Right renal cortex interstitium (tissue), 3 donors: ENCODE data around the gene ITPR2. TPM values are rescaled to one million over a fixed set of nuclear protein-coding genes. Genes with fewer than 3 reads are reported as not detected.

ENCODE experiments used
- DNase-seq, 3 donors: peaks; one replicate each; pipeline ENCODE4 v3.0.0-alpha.2; 2013; ENCODE audit warnings: low read depth in 3 of 3, low spot score in 2 of 3
- polyA plus RNA-seq, 3 donors: library from polyadenylated mRNA; unstranded; fragments of 120-200 nt; gene quantifications; one replicate each; pipeline ENCODE4 v1.2.1, GENCODE V29; 2013; ENCODE audit not compliant: insufficient read length in 3 of 3

ITPR2 gene
- polyA plus RNA-seq, 3 donors, result 13.1 to 16.8 (median 14.6) TPM

DNA sequence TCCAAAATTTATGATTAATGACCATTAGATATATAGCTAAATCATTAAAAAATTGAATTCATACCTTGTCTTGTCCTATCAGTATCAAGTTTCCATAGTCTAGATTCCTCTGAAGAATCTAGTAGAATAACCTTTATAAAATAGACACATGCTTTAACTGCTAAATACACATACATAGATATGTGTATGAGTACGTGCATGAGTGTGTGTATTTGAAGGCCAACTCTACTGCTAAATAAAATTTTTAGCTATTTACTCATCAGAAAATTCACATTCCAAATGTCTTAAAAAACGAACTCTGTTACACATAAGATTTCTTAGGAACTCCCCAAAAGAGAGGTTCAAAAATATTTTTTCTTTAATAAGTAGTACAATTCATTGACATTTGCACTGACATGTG, 404.6 kb downstream of the ITPR2 start:
- DNase-seq, result no peak

DNA sequence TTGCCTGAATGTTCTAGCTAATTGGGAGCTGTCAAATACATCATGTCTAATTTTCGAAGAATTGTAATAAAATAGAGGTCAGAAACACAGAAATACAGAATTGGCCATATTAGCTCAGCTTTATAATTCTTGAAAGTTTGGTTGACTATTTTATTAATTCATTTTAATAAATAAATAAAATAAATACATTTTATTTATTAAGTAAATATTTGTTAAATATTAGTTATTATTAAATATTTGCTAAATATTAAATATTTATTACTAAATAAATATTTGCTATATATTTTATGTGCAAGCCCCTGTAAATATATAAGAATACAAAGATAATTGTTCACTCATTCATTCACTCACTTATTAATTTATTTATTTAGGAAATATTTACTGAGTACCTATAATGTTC, 406.3 kb downstream of the ITPR2 start:
- no peak for DNase-seq

DNA sequence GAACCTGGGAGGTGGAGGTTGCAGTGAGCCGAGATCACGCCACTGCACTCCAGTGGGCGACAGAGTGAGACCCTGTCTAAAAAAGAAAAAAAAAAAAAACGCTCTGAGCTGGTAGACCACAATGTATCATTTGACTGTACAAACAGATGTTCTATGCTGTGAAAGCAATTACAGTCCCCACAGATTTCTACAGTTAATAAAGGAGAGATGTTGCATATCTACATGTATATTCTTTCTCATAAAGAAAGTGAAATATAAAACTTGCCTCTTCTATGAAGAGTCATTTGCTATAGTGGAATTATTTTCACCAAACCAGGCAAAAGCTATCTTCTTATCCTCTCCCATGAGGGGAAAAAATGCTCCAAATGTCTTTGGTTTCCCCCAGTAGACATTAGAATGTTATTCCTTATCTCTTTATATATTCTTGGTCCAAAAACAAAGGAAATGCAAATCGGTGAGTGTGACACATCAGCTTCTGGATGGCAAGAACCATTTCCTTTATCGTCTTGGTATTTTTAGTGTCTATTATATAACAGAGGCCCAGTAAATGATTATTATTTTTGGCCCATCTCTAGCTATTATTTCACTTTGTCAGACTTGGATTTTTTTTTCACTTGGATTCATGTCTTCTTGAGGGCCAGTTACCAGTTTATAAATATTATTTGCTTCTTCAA, 407.3 kb downstream of the ITPR2 start:
- no peak for DNase-seq

DNA sequence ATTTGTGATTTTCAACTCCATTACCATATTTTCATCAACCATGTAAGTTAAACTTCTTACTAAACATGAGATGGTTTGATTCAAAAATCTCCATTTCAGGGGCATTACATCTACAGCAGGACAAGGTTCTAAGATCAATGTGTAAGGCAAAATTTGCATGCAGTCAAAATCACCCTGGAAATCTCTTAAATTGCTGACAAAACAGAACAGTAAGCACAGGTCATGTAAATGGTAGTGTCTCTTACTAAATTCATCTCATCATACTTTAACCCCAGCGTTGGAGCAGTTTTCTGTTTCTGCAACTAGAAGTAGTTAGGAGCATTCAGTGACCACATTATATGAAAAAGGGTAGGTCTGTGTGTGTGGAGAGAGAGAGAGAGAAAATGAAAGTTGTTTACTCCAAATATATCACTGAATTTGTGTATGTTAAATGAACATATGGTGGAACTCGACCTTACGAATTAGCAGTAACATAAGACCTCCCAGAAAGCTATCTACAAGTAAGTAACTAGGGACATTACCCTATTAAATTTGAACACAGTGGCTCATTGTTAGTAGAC, 410.1 kb downstream of the ITPR2 start:
- no peak for DNase-seq

DNA sequence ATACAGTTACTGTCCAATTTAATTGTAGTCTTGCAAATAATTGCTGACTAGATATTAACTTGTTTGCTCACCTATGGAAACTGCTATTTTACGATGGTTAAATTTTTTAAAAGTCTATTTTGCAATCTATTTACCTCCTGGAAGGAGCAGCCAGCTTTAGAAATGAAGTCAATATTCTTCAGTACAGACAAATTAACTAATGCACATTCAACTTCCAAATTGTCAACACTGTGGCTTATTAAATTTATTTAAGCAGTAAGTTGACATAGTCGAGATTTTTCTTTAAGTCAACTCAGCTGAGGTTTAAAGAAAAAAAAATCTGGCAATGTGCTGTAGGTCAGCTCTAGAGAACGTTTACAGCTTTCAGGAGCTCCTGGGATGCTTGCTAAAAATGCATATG, 416.4 kb downstream of the ITPR2 start:
- DNase-seq, result no peak

DNA sequence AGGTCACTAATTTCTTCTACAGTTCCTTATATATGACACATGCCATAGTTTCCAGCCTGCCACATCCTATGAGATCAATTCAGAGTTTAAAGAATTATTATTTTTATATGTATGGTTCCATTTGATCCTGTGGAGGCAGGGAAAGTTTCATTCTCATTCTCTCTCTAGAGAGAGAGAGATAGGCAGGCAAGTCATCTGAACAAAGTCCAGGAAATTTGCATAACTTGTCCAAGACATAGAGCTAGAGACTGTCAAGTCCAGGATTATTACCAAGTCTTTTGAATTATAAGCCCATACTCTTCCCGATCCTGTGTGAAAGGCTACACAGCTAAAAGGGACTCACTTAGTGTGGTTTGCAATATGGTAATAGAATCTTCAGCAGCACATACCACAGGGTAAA, 422.3 kb downstream of the ITPR2 start:
- DNase-seq, result no peak

DNA sequence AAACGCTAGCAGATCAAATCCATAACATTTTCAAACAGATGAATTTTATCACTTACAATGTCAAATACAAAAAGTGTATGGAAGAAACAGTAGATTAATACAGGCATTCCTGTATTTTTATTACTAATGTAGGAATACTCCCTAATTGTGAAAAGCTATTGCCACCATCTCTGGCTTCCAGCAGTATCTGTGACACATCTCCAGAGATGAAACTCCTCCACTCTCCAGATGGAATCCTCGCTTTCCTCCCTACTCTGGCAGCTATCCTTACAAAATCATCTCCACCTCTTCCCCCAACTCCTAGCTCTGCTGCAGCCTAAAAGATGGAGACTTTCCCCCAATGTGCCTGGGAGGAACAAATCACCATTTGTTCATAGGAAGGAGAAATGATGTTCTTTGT, 426.2 kb downstream of the ITPR2 start:
- DNase-seq, result no peak

DNA sequence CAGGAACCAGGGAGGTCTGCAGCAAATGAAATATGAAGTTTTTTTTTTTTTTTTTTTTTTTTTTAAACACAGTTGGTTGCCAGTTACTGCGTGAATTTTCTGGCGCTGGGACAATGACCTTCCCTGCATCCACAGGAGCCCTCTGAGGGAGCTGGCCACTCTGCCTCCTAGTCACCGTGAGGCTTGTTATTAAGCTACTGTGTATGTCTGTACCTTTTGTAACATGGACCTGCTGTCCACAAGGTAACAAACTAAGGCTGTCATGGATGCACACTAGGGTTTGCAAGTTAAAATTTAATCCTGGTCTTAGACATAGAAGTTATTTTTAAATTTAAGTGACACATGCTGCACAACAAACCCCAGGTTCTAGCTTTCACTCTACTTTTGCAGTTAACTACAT, 426.6 kb downstream of the ITPR2 start:
- no peak for DNase-seq

DNA sequence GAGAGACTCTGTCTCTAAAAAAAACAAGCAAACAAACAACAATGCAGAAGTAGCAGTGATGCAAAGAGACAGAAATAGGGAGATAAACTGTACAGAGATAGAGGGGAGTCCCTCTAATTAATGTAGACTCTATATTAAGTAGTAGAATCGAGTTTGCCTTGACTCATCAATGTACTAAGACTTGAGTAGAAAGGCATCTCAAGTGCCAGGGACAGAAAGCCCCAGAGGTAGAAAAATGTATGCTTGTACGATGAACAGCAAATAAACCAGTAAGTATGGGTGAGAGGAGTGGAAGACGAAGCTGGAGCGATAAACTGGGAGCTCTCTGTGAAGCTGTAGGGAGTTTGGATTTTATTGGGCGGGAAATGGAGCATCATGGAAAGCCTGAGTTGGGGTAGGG, 429.4 kb downstream of the ITPR2 start:
- DNase-seq, result no peak

DNA sequence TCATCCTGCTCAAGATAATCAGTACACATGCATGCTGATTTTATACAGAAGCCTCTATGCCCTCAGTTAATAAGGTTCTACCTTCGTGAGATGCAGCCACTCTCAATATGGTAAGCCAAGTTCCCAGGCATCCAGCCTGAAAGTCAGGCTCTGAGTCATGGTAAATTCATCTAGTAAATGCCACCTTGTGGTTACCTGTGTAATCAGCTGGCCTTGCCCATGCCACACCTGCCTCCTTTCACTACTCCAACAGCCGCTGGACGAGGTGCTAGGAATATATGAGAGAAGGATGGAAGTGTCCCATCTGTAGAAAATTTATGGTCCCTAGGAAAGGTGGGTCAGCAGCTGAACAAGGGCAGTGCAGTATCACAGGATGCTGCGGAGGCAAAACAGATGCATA, 430.3 kb downstream of the ITPR2 start:
- no peak for DNase-seq

DNA sequence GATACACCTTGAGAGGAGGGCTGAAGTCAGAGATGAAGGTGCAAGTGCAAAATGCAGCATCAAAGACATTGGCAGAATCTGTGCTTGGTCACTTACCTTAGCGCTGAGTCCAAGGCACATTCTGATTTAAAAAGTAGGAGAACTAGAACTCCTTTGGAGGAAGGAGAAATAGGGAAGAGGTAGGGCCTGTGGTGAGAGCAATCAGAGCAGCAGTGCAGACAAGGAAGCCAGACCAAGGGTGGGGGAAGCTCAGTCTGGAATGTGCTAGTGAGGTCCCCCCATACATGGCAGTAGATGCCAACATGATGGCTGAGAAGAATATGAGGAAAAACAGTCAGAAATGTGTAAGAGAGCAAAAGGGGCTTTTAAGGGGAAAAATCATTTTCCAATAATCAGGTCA, 431.1 kb downstream of the ITPR2 start:
- no peak for DNase-seq

DNA sequence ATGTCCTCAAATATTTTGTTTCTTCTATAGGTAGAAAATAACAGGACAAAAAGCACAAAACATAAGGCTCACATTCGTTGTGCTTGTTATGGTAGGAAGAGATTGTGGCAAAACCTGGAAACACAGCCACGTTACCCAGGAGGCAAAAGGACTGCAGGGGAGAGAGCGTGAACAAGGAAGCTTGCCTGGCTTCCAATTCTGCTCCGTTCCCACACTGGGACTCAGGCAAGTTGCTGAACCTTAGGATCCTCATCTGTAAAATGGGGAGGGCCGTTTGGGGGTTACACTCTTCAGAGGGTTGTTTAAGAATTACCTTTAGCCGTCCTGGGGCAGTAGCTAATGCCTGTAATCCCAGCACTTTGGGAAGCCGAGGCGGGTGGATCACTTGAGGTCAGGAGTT, 432.4 kb downstream of the ITPR2 start:
- no peak for DNase-seq

DNA sequence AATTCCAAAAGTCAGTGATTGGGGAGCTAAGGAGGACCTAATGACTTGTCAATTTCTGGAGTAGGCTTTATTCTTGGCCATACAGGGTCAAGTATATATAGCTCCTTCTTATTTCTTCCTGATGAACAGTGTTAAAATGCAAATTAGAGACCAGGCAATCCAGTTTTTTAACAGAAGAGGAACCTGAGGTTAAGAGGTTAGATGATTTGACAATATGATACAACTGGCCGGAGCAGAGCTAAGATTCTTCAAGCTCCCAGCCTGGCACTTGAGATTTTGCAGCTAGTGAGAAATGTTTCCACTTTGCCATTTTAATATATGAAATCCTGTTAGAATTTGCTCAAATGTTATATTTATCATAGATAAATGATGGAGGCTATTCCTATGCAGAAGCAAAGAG, 433.6 kb downstream of the ITPR2 start:
- no peak for DNase-seq

DNA sequence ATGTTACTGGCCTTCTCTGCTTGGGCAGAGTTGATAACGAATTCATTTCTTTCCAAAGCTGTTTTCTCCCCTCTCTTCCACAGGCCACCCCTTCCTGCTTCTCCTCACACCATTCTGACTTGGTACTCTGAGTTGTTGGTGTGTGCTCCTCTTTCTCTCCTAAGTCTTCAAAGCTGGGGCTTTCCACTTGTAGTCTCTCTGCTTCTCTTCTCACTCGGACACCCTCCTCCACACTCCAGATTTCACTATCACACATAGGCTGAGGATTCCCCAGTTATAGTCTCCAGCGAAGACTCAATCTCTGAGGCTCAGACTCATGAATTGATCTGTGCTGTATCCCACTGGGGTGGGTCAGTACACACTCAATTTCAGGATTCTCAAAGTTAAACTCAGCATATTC, 436.6 kb downstream of the ITPR2 start:
- no peak for DNase-seq

DNA sequence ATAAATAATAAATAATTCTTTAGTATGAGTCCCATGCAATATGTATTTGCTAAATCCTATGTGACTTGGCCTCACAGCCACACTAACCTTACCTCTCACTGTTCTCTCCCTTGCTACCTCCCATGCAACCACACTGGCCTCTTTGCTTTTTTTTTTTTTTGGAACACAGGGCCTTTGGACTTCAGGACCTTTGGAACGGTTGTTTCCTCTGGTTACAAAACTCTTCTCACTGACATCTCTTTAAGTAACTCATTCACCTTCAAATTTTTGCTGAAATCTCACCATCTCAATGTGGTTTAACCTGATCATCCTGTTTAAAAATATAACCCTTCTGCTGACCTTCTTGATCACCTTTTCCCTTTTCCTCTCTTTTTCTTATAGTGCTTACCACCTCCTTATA, 443.7 kb downstream of the ITPR2 start:
- DNase-seq, result no peak

DNA sequence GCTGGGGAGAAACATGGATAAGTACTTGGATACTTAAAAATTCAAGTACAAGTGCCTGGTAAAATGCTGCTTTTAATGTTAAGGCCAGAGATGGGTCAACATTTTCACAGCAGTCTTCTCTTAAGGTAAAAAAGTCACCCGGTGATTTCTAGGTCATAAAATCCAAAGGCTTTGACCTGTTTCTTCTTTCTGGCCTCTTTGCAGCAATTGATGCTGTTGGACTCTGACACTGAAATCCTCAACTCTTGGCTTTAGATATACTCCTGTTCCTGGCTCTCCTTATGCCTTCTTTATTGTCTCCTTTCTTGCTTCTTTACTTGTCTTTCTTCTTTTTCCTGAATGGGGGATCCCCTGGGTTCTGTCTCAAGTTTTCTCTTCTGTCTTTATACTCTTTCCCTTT, 448.5 kb downstream of the ITPR2 start:
- no peak for DNase-seq

DNA sequence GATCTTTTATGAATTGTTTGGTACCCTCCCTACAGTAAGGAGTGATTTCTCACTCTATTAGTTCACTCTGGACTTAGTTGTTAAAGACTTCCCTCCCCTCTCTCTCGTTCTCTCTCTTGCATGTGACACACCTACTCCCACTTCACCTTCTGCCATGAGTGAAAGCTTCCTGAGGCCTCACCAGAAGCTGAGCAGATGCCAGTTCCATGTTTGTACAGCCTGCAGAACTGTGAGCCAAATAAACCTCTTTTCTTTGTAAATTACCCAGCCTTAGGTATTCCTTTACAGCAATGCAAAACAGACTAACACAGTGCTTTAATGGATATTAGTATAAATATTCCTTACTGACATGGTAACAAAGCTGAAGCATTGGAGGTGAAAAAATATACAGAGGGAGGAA, 450.0 kb downstream of the ITPR2 start:
- DNase-seq, result no peak

DNA sequence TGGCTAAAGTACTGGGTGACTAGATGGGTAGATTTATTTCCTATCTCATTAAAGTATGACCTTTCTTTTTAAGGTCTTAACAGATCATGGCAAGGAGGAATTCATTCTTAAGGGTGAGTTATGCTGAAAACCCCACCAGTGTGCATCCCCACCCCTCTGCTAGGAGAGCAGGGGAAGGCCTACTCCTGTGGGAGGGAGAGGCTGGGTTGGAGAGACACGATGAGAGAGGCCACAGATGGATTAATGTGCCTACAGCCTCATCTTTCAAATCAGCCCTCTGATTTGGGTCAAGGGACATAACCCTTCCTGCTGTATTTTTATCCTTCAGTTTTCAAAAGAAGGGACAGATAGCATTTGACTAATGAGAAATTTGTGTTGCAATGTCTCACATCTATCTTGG, 452.1 kb downstream of the ITPR2 start:
- DNase-seq, result no peak

DNA sequence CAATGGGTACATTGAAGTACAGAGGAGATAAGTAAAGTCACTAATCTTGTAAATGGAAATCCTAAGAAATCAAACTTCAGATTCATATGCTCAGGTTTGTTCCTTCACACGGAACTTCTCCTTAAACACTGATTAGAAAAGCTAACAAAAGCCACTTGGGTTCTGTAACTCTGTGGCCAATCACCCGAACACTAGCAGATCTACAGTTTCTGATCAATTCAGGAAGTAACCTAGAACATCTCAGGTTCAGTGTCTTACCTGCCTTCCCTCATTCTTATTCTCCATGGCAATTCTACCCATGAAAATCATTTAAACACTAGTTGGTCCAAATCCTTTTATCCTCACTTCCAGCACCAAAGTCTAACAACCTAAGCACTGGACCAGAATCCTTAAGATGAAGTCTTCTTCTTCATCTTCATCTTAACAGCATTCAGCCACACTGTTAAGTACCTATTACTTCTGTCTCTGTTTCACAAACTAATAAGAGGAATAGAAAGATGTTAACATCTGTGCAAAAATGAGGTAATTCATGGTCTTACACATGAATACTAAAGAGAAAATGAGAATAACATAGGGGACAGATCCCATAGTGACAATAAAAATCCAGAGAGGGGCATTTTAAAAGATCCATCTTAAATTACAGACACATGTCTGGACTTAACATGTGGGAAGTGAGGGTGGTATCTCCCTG, 453.1 kb downstream of the ITPR2 start:
- no peak for DNase-seq

DNA sequence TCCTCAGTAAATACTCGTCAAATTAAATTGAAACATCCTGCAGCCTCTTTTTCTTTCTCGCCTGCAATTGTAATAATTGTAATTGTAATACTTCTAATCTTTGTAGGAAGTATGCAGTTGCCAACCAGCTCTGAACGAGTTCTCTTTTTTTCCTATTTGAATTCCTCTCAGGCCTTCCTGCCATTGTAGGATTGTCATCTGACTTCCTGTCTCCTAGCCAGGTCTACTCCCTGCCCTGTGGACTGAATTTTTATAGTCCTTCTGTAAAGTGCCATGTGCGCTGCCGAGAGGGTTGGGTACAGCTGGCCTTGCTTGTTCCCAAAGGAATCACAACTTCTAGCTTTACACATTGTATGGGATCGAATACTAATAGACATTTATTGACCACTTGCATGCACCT, 454.3 kb downstream of the ITPR2 start:
- no peak for DNase-seq

DNA sequence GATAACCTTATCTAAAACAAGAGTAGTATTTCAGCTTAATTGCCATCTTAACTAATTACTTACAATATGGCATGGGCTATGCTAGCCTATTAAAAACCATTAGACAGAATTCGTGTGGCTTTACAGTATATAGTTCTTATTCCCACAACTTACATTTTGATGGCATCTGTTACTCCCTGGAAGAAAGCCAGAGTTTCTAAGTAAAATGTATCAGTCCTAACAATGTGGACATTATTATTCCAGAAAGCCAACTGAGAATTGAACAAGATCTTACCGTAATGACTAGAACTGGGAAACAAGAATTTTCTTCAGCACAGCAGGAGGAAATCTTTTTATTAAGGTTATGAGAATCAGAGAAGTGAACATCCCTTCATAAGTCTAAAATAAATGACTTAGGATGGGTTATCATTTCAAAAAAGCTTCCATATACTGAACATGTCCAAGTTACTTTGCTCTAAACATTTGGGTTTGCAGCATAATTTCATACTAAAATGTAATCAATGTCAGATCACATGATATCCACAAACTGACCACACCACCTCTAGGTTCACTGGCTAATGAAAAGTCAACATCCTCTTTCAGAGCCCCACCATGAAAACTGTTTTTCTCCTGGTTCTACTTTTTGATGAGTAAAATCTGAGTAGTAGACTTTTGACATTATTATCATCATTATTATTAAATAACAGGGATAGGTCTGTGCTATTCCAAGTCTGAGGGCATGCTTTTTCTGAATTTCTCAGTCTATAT, 457.9 kb downstream of the ITPR2 start:
- DNase-seq, result no peak
